Calu3 (cell line): Measurements from ENCODE around the gene ANAPC13. TPM values are rescaled to one million over a fixed set of nuclear protein-coding genes. Genes with fewer than 3 reads are reported as not detected.

Source experiments
- BruUV-seq: library from RNA; stranded (reverse); fragments of 400-500 nt; replicated peaks from 2 replicates; lab custom pipeline; 2021; lab: Mats Ljungman, UMichigan
- CTCF ChIA-PET: fragments of 300-600 bp; sonication (Branson Sonifier 250); formaldehyde crosslinking; loops from one replicate; lab custom pipeline; 2022; ENCODE audit warnings: antibody characterized with exemption; lab: Charles Lee
- DNase-seq: peaks from one replicate; pipeline ENCODE4 v3.0.0; 2022
- H3K27ac Mint-ChIP-seq: one replicate; pipeline ENCODE4 v1.8.0; 2022; ENCODE audit warnings: mixed read lengths; ENCODE audit not compliant: unreplicated experiment
- H3K27me3 Mint-ChIP-seq: one replicate; pipeline ENCODE4 v1.8.0; 2022; ENCODE audit warnings: mixed read lengths; ENCODE audit not compliant: unreplicated experiment
- H3K36me3 Mint-ChIP-seq: one replicate; pipeline ENCODE4 v1.8.0; 2022; ENCODE audit warnings: mild to moderate bottlenecking, moderate library complexity, mixed read lengths; ENCODE audit not compliant: insufficient read depth, unreplicated experiment
- H3K4me1 Mint-ChIP-seq: one replicate; pipeline ENCODE4 v1.8.0; 2022; ENCODE audit warnings: mild to moderate bottlenecking, low read depth, mixed read lengths; ENCODE audit not compliant: unreplicated experiment
- H3K4me3 Mint-ChIP-seq: one replicate; pipeline ENCODE4 v1.8.0; 2022; ENCODE audit warnings: mild to moderate bottlenecking, low read depth, moderate library complexity, mixed read lengths; ENCODE audit not compliant: unreplicated experiment
- H3K9me3 Mint-ChIP-seq: one replicate; pipeline ENCODE4 v1.8.0; 2022; ENCODE audit warnings: low read depth, mixed read lengths; ENCODE audit not compliant: unreplicated experiment
- CTCF ChIP-seq: fragments of 200-600 bp; IDR thresholded peaks from one replicate; pipeline ENCODE4 v1.8.0; 2022; ENCODE audit warnings: antibody characterized with exemption; ENCODE audit not compliant: unreplicated experiment
- intact Hi-C: fragments of 100-400 bp; cut with micrococcal nuclease; formaldehyde crosslinking; loops from one replicate; pipeline ENCODE4 v1.10.0; 2022; ENCODE audit not compliant: unreplicated experiment
- total RNA-seq: library from RNA; stranded (reverse); gene quantifications from 2 replicates; pipeline ENCODE4 v1.2.3, GENCODE V29; 2022

The ANAPC13 gene
- total RNA-seq, 1 experiment from 2014 or later = 49.2 TPM

GRCh38 chr3:134462331-134462941 lies 23.3 kb downstream of the ANAPC13 start:
- Mint-ChIP-seq H3K27ac (no peak overlapping the region), H3K27me3 (peaks cover 11% of the 10 kb centered on the region), H3K36me3 (no peaks in the 10 kb centered on the region), H3K4me1 (no peaks in the 10 kb centered on the region), H3K9me3 (no peaks in the 10 kb centered on the region), H3K4me3 (no peak overlapping the region)
- no peak for DNase-seq
- no TSS peak for BruUV-seq
- intact Hi-C loops = no loop called here
- CTCF ChIA-PET = no interaction called here
- TF ChIP-seq CTCF = no peak

GRCh38 chr3:134460965-134461364 lies 24.8 kb downstream of the ANAPC13 start:
- no peak for DNase-seq

GRCh38 chr3:134459562-134459961 lies 26.2 kb downstream of the ANAPC13 start:
- DNase-seq = no peak
- CTCF ChIA-PET = interaction anchor here (0.6 to 1.3 kb wide), 2 partner anchors 13 to 367 kb away, joined by 3 to 5 read pairs; no protein-coding TSS in a partner anchor
- TF ChIP-seq CTCF = no peak
- Mint-ChIP-seq H3K4me1 (no peaks in the 10 kb centered on the region), H3K36me3 (no peaks in the 10 kb centered on the region), H3K4me3 (no peak overlapping the region), H3K9me3 (no peaks in the 10 kb centered on the region), H3K27me3 (peaks cover 14% of the 10 kb centered on the region), H3K27ac (no peak overlapping the region)
- no TSS peak for BruUV-seq
- intact Hi-C loops = no loop called here

More at GRCh38 chr3:134460965-134461364, 24.8 kb downstream of the ANAPC13 start:
- Mint-ChIP-seq H3K9me3 (no peaks in the 10 kb centered on the region), H3K4me1 (no peaks in the 10 kb centered on the region), H3K27ac (no peak overlapping the region), H3K36me3 (no peaks in the 10 kb centered on the region), H3K27me3 (peaks cover 14% of the 10 kb centered on the region), H3K4me3 (no peak overlapping the region)
- TF ChIP-seq CTCF = no peak
- intact Hi-C loops = no loop called here
- no TSS peak for BruUV-seq
- CTCF ChIA-PET = interaction anchor here (0.6 to 1.3 kb wide), 2 partner anchors 11 to 94 kb away, joined by 3 to 5 read pairs; no protein-coding TSS in a partner anchor

- Mint-ChIP-seq H3K36me3 (no peaks in the 10 kb centered on the region), H3K27ac (no peak overlapping the region), H3K4me1 (no peaks in the 10 kb centered on the region), H3K27me3 (peaks cover 14% of the 10 kb centered on the region), H3K9me3 (no peaks in the 10 kb centered on the region), H3K4me3 (no peak overlapping the region)
- CTCF ChIA-PET = no interaction called here
- TF ChIP-seq CTCF = no peak
- intact Hi-C loops = no loop called here
- DNase-seq = no peak
- BruUV-seq = no TSS peak
These were observed 27.3 kb downstream of the ANAPC13 start for GRCh38 chr3:134458406-134458945.
